Smooth muscle cell of the brain vasculature (primary cell): ENCODE data around the gene FAP.

ENCODE experiments used
- DNase-seq: peaks from one replicate; pipeline ENCODE4 v3.0.0-alpha.2; 2012; ENCODE audit warnings: low read depth, low spot score

FAP gene

GRCh38 chr2:162243715-162244114 lies 470 bp upstream of the FAP start:
- no peak for DNase-seq

GRCh38 chr2:162242586-162243280 lies 512 bp downstream of the FAP start:
- no peak for DNase-seq

- no peak for DNase-seq
Observed at GRCh38 chr2:162241571-162241970, 1.7 kb downstream of the FAP start.

- DNase-seq = no peak
Observed at GRCh38 chr2:162234620-162235462, 8.4 kb downstream of the FAP start.

GRCh38 chr2:162233197-162233596 lies 10.0 kb downstream of the FAP start:
- DNase-seq = no peak

GRCh38 chr2:162232671-162233070 lies 10.6 kb downstream of the FAP start:
- DNase-seq = no peak

- no peak for DNase-seq
Observed at GRCh38 chr2:162232027-162232426, 11.2 kb downstream of the FAP start.

- no peak for DNase-seq
Observed at GRCh38 chr2:162230761-162231160, 12.5 kb downstream of the FAP start.

GRCh38 chr2:162226836-162227235 lies 16.4 kb downstream of the FAP start:
- DNase-seq = no peak

GRCh38 chr2:162221064-162221463 lies 22.2 kb downstream of the FAP start:
- DNase-seq = no peak

GRCh38 chr2:162220368-162220767 lies 22.9 kb downstream of the FAP start:
- DNase-seq = no peak

GRCh38 chr2:162219426-162219825 lies 23.8 kb downstream of the FAP start:
- DNase-seq = no peak

GRCh38 chr2:162217598-162217997 lies 25.6 kb downstream of the FAP start:
- DNase-seq = no peak

GRCh38 chr2:162215162-162215561 lies 28.1 kb downstream of the FAP start:
- DNase-seq = no peak

- DNase-seq = no peak
Observed at GRCh38 chr2:162212366-162212765, 30.9 kb downstream of the FAP start.

- no peak for DNase-seq
Observed at GRCh38 chr2:162211732-162212131, 31.5 kb downstream of the FAP start.

- no peak for DNase-seq
Observed at GRCh38 chr2:162210385-162210784, 32.9 kb downstream of the FAP start.

GRCh38 chr2:162202203-162202602 lies 41.0 kb downstream of the FAP start:
- DNase-seq = no peak

GRCh38 chr2:162200636-162201035 lies 42.6 kb downstream of the FAP start:
- DNase-seq = no peak

- no peak for DNase-seq
Observed at GRCh38 chr2:162199913-162200312, 43.3 kb downstream of the FAP start.

GRCh38 chr2:162198239-162198638 lies 45.0 kb downstream of the FAP start:
- DNase-seq = no peak

GRCh38 chr2:162197069-162197825 lies 46.0 kb downstream of the FAP start:
- DNase-seq = no peak
